Epithelial cell of esophagus (primary cell): ENCODE measurements around the gene RNF168.
"Not testable (repeated sequence)": the region's sequence is repeated elsewhere in the genome, so short reads cannot be mapped to it uniquely, and the experiment has no call there.

Experiments
- DNase-seq: peaks from one replicate; pipeline ENCODE4 v3.0.0; 2010; ENCODE audit warnings: low read depth
- H3K4me3 ChIP-seq: 2 replicates; pipeline ENCODE4 v1.5.1; 2011; ENCODE audit warnings: mild to moderate bottlenecking, low read length, control low read depth
- CTCF ChIP-seq: IDR thresholded peaks from 2 replicates; pipeline ENCODE4 v1.5.1; 2011; ENCODE audit warnings: low read depth, mild to moderate bottlenecking, low read length, control low read depth, inconsistent platforms; ENCODE audit not compliant: insufficient read depth; ENCODE audit errors: missing control alignments

RNF168 gene

GRCh38 chr3:196463478-196463756 is 40.2 kb downstream of the RNF168 start:
- DNase-seq = no peak
- no peak overlapping the region for H3K4me3 ChIP-seq
- TF ChIP-seq CTCF = no peak

GRCh38 chr3:196462680-196463477 is 40.7 kb downstream of the RNF168 start:
- not testable (repeated sequence) for DNase-seq, H3K4me3 ChIP-seq

- DNase-seq = no peak
- H3K4me3 ChIP-seq = no peak overlapping the region
- TF ChIP-seq CTCF = no peak
Measured at GRCh38 chr3:196458063-196458462, 45.5 kb downstream of the RNF168 start.

- not testable (repeated sequence) for DNase-seq, H3K4me3 ChIP-seq
Measured at GRCh38 chr3:196457470-196457869, 46.1 kb downstream of the RNF168 start.

GRCh38 chr3:196454935-196455334 is 48.6 kb downstream of the RNF168 start:
- H3K4me3 ChIP-seq = no peak overlapping the region
- no peak for TF ChIP-seq CTCF
- no peak for DNase-seq

GRCh38 chr3:196445391-196445790 is 58.2 kb downstream of the RNF168 start:
- not testable (repeated sequence) for H3K4me3 ChIP-seq
- peak; percentile 11 for DNase-seq

GRCh38 chr3:196444500-196444894 is 59.1 kb downstream of the RNF168 start:
- H3K4me3 ChIP-seq = no peak overlapping the region
- no peak for DNase-seq
- TF ChIP-seq CTCF = no peak

- no peak overlapping the region for H3K4me3 ChIP-seq
- no peak for TF ChIP-seq CTCF
- DNase-seq = no peak
Measured at GRCh38 chr3:196440696-196441095, 62.9 kb downstream of the RNF168 start.
